Measurements from ENCODE around the gene RBFOX2. TPM values are rescaled to one million over a fixed set of nuclear protein-coding genes. Genes with fewer than 3 reads are reported as not detected.
A peak's percentile ranks its signal among the peaks of the same experiment; 100 is the strongest.

The RBFOX2 gene
- polyA plus RNA-seq, 2 of the 4 experiments (the other 2 are of a cell fraction): 30.3 to 77.7 TPM

GRCh38 chr22:35736166-35736565, 292.5 kb downstream of the RBFOX2 start (continued):
- TF ChIP-seq RFX5 (IDR thresholded peaks at IDR 0.05): no peak
- TF ChIP-seq POLR2A (IDR thresholded peaks at IDR 0.05; ENCODE audit: low read length): no peak
- TF ChIP-seq ELK1 (IDR thresholded peaks at IDR 0.05; ENCODE audit: low read depth, low read length): no peak
- no peak for TF ChIP-seq FOSB (CRISPR knock-in tag; IDR thresholded peaks at IDR 0.05)

- no peak for DNase-seq (ENCODE audit: low read depth in 1 of 2, low spot score in 1 of 2)
- Histone ChIP-seq H3K4me3 (no peak overlapping the region), H3K4me2 (no peak overlapping the region), H3K27ac (no peak overlapping the region), H3K9me3 (no peaks in the 10 kb centered on the region), H3K4me1 (no peaks in the 10 kb centered on the region)
- FAIRE-seq: no peak
- ChIA-PET POLR2A (no interaction called here), CTCF (interaction anchor here (1.4 kb wide), 1 partner anchor 9 kb away, joined by 3 read pairs; no protein-coding TSS in a partner anchor)
- WGBS (ENCODE audit: missing lambda C conversion rate): 91% methylated on average over 1 of the region's 1 CpG
- ATAC-seq: no peak
- TF ChIP-seq USF2 (IDR thresholded peaks at IDR 0.05): no peak
- TF ChIP-seq MAX (IDR thresholded peaks at IDR 0.05): no peak
Observed at GRCh38 chr22:35735542-35735941, 293.1 kb downstream of the RBFOX2 start.

- no peak for FAIRE-seq
- 98% methylated on average over 6 of the region's 7 CpGs for WGBS (ENCODE audit: missing lambda C conversion rate)
- H3K4me1 ChIP-seq: no peaks in the 10 kb centered on the region
- DNase-seq (ENCODE audit: low read depth in 1 of 2, low spot score in 1 of 2): no peak
- CTCF ChIA-PET: interaction anchor here (1.4 kb wide), 1 partner anchor 8 kb away, joined by 3 read pairs; no protein-coding TSS in a partner anchor
- no peak overlapping the region for H3K27ac ChIP-seq
- H3K4me3 ChIP-seq: no peak overlapping the region
- no peak overlapping the region for H3K4me2 ChIP-seq
- no peaks in the 10 kb centered on the region for H3K9me3 ChIP-seq
- TF ChIP-seq SMC3 (IDR thresholded peaks at IDR 0.05) (no peak), MAX (IDR thresholded peaks at IDR 0.05) (no peak), EHMT2 (IDR thresholded peaks at IDR 0.05; ENCODE audit: low read depth) (no peak), EP300 (IDR thresholded peaks at IDR 0.05) (no peak), ZC3H11A (IDR thresholded peaks at IDR 0.05) (no peak), KDM1A (IDR thresholded peaks at IDR 0.05; ENCODE audit: low read depth) (no peak), HOXB13 (CRISPR knock-in tag; IDR thresholded peaks at IDR 0.05; ENCODE audit: low read depth) (no peak), TP53 (CRISPR knock-in tag; IDR thresholded peaks at IDR 0.05) (no peak), HOXA7 (CRISPR knock-in tag; IDR thresholded peaks at IDR 0.05) (no peak), MAFK (IDR thresholded peaks at IDR 0.05; ENCODE audit: partially characterized antibody) (no peak)
- POLR2A ChIA-PET: no interaction called here
- no peak for ATAC-seq
Observed at GRCh38 chr22:35734517-35734827, 294.2 kb downstream of the RBFOX2 start.

GRCh38 chr22:35733791-35734516, 294.7 kb downstream of the RBFOX2 start:
- no peaks in the 10 kb centered on the region for H3K9me3 ChIP-seq
- no peak overlapping the region for H3K4me2 ChIP-seq
- TF ChIP-seq CHD4 (IDR thresholded peaks at IDR 0.05; ENCODE audit: borderline replicate concordance) (no peak), RFX5 (IDR thresholded peaks at IDR 0.05) (no peak), CBX2 (IDR thresholded peaks at IDR 0.05; ENCODE audit: borderline replicate concordance, low read depth) (no peak), MAZ (IDR thresholded peaks at IDR 0.05; ENCODE audit: borderline replicate concordance, low read depth, low read length) (no peak), PHF8 (IDR thresholded peaks at IDR 0.05; ENCODE audit: borderline replicate concordance, low read depth) (no peak), NR3C1 (IDR thresholded peaks at IDR 0.05) (no peak), RARB (CRISPR knock-in tag; IDR thresholded peaks at IDR 0.05) (no peak), CHD2 (IDR thresholded peaks at IDR 0.05; ENCODE audit: low read length, partially characterized antibody) (no peak), E2F6 (IDR thresholded peaks at IDR 0.05; ENCODE audit: borderline replicate concordance, low read depth) (no peak), POLR2A (IDR thresholded peaks at IDR 0.05; ENCODE audit: low read length) (no peak), USF2 (IDR thresholded peaks at IDR 0.05) (no peak), FOSB (CRISPR knock-in tag; IDR thresholded peaks at IDR 0.05) (no peak), NPAS2 (CRISPR knock-in tag; IDR thresholded peaks at IDR 0.05; ENCODE audit: borderline replicate concordance) (no peak), ZNF302 (CRISPR knock-in tag; IDR thresholded peaks at IDR 0.05) (no peak), HOXB13 (CRISPR knock-in tag; IDR thresholded peaks at IDR 0.05; ENCODE audit: low read depth) (no peak), NFE2L2 (conservative IDR thresholded peaks at IDR 0.05; ENCODE audit: low read length) (no peak)
- no peak overlapping the region for H3K27ac ChIP-seq
- ChIA-PET POLR2A (no interaction called here), CTCF (interaction anchor here (2.2 kb wide), 1 partner anchor 107 kb away, joined by 10 read pairs; no protein-coding TSS in a partner anchor)
- ATAC-seq (0 out of 6 replicates have a peak, but pooled peaks of 1 of the 2 experiments have one; percentile 26), FAIRE-seq (no peak), DNase-seq (ENCODE audit: low read depth in 1 of 2, low spot score in 1 of 2) (no peak)
- H3K4me3 ChIP-seq: no peak overlapping the region
- WGBS (ENCODE audit: missing lambda C conversion rate): 93% methylated on average over 7 of the region's 7 CpGs
- no peaks in the 10 kb centered on the region for H3K4me1 ChIP-seq
